GM11168 (cell line): ENCODE data around the gene PARM1.

ENCODE experiments used
- in situ Hi-C: fragments of 300-500 bp; cut with MboI; formaldehyde crosslinking; loops from one replicate; pipeline ENCODE4 v1.12.0; 2022; ENCODE audit warnings: low sequenced_read_pairs; ENCODE audit not compliant: unreplicated experiment

PARM1 gene

DNA sequence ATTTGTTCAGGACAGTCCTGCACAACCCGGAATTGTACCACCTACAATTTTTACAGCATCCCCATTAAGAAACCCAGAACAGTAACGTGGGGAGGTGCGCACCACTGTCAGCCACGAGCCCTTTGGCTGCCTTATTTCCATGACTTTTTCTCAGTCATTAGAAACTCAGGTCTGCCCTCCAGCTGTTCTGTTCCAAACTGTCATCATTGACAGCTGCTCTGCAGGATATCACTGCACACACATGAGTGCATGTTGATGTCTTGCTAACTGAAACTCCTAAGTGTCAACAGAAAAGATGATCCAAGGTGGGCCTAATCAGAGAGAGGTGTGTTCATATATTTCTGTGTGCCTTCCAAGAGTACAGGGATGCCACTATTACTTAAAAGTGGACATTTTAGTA, 123.4 kb downstream of the PARM1 start:
- in situ Hi-C loops: no loop called here

GRCh38 chr4:75057369-75057768, 124.5 kb downstream of the PARM1 start:
- in situ Hi-C loops: no loop called here

DNA sequence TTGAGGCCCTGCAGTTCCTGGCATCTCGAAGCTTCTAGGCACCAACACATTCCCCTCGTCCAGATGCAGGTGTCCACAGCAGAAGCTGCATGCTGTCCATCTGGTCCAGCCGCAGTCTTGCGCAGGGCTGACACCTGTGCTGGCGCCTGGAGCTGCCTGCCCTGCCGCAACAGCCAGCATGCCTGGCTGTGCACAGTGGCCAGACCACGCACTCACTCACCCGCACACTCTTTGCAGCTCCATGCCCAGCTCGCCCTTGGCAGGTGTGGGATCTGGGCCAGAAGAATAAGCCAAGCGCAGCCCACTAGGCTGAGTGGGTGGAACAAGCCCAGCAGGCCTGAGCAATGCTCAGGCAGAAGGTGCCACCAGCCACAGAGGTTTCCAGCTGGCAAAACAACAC, 125.6 kb downstream of the PARM1 start:
- in situ Hi-C loops: no loop called here

GRCh38 chr4:75063433-75063832, 130.5 kb downstream of the PARM1 start:
- in situ Hi-C loops: no loop called here

DNA sequence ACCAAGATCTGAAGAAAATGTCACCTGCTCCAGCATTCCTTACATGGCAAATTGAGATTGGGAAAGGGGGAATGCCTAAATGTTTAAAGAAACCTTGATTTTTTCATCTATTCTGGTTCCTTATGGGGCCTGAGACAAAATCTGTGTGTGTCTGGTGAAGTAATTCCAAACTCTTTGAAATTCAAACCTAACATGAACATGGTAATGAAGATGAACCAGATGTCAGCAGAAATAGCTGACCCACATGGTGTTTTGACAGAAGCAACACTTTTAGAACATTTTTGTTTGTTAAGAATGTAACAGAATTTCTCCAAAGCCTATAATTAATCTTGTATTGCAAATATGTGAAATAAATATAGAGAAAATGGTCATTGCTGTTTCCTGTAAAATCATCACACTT, 133.0 kb downstream of the PARM1 start:
- in situ Hi-C loops: no loop called here

DNA sequence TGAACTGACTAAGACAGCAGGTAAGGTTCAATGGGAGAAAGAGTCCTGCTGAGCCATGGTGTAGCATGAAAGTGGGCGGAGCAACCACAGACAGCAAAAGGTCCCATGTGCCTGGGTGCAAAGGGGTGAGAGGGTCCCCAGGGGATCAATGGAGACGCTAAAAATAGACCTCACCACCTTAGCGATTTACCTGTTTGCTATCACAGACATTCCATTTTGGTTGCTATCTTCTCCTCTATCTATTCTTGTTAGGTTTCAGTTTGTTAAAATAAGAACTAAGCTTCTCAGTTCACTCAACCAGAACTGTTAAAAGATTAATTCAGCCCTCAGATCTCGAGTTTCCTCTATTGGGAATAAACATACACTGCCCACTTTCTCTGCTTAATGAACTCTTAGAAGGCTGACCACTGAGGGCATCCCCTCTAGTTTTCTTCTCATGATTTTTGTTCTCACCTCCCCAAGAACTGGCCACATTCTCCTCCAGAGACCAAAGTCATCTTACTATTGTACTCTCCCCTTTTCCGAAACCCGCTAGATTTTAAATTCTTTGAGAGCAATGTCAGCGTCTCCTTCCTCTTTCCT, 136.7 kb downstream of the PARM1 start:
- in situ Hi-C loops: no loop called here

DNA sequence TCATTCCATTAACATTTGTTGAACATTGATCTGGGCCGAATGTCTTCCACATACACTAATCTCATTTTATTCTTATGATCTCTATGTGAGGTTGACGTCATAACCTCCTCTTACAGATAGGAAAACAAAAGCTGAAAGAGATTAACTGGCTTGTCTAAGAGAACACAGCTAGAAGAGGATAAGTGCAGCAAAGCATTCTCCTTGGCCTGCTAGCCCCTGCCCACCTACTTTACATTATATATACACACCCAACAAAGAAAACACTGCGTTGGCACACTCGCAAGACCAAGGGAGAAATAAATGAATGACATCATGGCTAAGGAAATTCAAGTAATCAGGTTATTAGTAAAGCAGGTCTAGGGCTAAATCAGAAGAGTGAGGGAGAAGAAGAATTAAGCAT, 138.4 kb downstream of the PARM1 start:
- in situ Hi-C loops: no loop called here

DNA sequence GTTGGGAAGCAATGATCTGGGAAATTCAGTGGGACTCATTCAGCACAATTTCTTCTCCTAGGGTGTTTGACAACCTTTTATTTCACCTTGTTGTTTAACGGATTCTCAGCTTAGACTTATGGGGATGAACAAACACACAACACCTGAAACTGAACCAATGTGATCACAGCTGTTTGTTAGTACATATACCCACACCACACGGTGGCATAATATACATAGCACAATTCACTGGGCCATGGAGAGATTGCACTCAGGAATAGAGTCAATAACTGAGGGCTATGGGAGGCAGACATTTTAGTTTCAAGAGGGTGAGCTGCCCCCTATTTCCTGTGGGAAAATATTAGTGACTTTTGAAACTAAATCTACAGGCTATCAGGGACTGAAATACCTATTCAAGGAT, 148.0 kb downstream of the PARM1 start:
- in situ Hi-C loops: no loop called here

DNA sequence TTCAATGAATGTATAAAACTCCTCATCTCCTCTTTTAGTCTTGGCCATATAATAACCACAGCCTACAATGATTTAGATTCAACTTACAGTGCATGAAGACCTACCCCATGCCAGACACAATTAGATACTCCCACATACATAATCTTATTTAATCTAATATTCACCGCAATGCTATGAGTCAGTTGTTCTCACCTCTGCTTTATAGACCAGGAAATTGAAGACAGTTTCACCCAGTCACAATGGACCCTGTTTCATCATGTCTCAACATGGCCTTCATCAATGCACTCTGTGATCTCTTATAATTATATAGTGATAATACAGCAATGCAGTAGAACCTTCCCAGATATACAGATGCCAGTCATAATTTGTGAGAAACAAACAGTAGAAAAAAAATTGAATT, 148.6 kb downstream of the PARM1 start:
- in situ Hi-C loops: no loop called here

GRCh38 chr4:75087416-75087815, 154.5 kb downstream of the PARM1 start:
- in situ Hi-C loops: no loop called here

DNA sequence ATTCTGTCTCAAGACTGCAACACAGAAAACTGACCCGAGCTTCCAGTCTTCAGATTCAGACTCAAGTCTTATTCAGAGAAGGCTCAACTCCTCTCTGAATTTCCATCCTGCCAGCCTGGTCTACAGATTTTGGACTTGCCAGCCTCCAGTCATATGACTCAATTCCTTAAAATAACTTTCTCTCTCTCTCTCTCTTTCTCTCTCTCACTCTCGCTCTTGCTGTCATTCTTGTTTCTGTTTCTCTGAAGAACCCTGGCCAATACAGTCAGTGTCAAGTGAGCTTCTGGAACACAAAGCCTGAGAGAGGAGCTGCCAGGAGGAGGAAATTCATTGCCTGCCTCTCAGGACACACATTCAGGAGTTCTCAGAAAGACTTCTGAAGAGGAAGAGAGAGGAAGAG, 154.9 kb downstream of the PARM1 start:
- in situ Hi-C loops: no loop called here

- in situ Hi-C loops: no loop called here
Measured at GRCh38 chr4:75089206-75089605, 156.3 kb downstream of the PARM1 start.

GRCh38 chr4:75099321-75099720, 166.4 kb downstream of the PARM1 start:
- in situ Hi-C loops: no loop called here
